Panc1 (cell line): ENCODE measurements around the gene CTDP1. TPM values are rescaled to one million over a fixed set of nuclear protein-coding genes. Genes with fewer than 3 reads are reported as not detected.

Source experiments
- ATAC-seq: fragments of 200-7000 bp; cut with Tn5 transposase; 2 replicates; pipeline ENCODE4 v1.9.1; 2020; ENCODE audit warnings: mild to moderate bottlenecking, moderate library complexity
- BruUV-seq: library from RNA; stranded (reverse); fragments of 400-500 nt; replicated peaks from 2 replicates; lab custom pipeline; 2021; lab: Mats Ljungman, UMichigan
- CTCF ChIA-PET: fragments of 300-600 bp; sonication (Branson Sonifier 250); formaldehyde crosslinking; loops from one replicate; lab custom pipeline; 2022; ENCODE audit warnings: antibody characterized with exemption; lab: Charles Lee
- POLR2A ChIA-PET: fragments of 300-600 bp; sonication (Branson Sonifier 250); formaldehyde crosslinking; loops from one replicate; lab custom pipeline; 2022; ENCODE audit warnings: antibody characterized with exemption; lab: Charles Lee
- DNase-seq: peaks from one replicate; pipeline ENCODE4 v3.0.0-alpha.2; 2010; ENCODE audit warnings: low read depth, low spot score
- H3K27ac ChIP-seq: 2 replicates; pipeline ENCODE4 v1.5.1; 2011; ENCODE audit warnings: mild to moderate bottlenecking, low read length, inconsistent platforms
- H3K27me3 ChIP-seq: fragments of 200-500 bp; sonication (Bioruptor generic); 2 replicates; pipeline ENCODE4 v1.6.0; 2014; ENCODE audit warnings: low read length, inconsistent platforms; ENCODE audit not compliant: control insufficient read depth, insufficient read depth
- H3K36me3 ChIP-seq: fragments of 200-500 bp; sonication (Bioruptor generic); 2 replicates; pipeline ENCODE4 v1.5.1; 2014; ENCODE audit warnings: inconsistent platforms, mild to moderate bottlenecking, low read length, moderate library complexity; ENCODE audit not compliant: control insufficient read depth, insufficient read depth
- H3K4me1 ChIP-seq: 2 replicates; pipeline ENCODE4 v1.5.1; 2011; ENCODE audit warnings: inconsistent platforms, mild to moderate bottlenecking, low read length, moderate library complexity; ENCODE audit not compliant: control insufficient read depth, insufficient read depth
- H3K4me3 ChIP-seq, 2 experiments: 2 replicates each; pipeline ENCODE4 v1.5.1; 2011 to 2012; ENCODE audit warnings: low read depth in 2 of 2, low read length in 2 of 2, mild to moderate bottlenecking in 2 of 2, inconsistent platforms in 1 of 2, moderate library complexity in 1 of 2
- H3K9me3 ChIP-seq: fragments of 200-500 bp; sonication (Bioruptor generic); 2 replicates; pipeline ENCODE4 v1.5.1; 2014; ENCODE audit warnings: low read depth, mild to moderate bottlenecking, inconsistent platforms, low read length, moderate library complexity; ENCODE audit not compliant: control insufficient read depth, insufficient read depth
- CTCF ChIP-seq: fragments of 450-650 bp; IDR thresholded peaks from 2 replicates; pipeline ENCODE4 v1.5.1; 2017; ENCODE audit warnings: mild to moderate bottlenecking
- POLR2AphosphoS5 ChIP-seq: IDR thresholded peaks from 2 replicates; pipeline ENCODE4 v1.6.1; 2012; ENCODE audit warnings: mild to moderate bottlenecking, low read depth, low read length, moderate library complexity
- REST ChIP-seq, 2 experiments: IDR thresholded peaks; 2 replicates each; pipeline ENCODE4 v1.6.1; 2011 to 2012; ENCODE audit warnings: low read depth in 2 of 2, control low read depth in 1 of 2, low read length in 1 of 2, mild to moderate bottlenecking in 1 of 2, moderate library complexity in 1 of 2; ENCODE audit not compliant: insufficient read depth in 1 of 2
- SIN3A ChIP-seq: IDR thresholded peaks from 2 replicates; pipeline ENCODE4 v1.6.1; 2012; ENCODE audit warnings: low read depth, mild to moderate bottlenecking, low read length, moderate library complexity, borderline replicate concordance; ENCODE audit not compliant: insufficient read depth
- TCF7L2 ChIP-seq: IDR thresholded peaks from 2 replicates; pipeline ENCODE4 v1.6.1; 2011; ENCODE audit warnings: mild to moderate bottlenecking, low read depth, low read length, inconsistent platforms
- in situ Hi-C: cut with HindIII; loops from 2 replicates; pipeline ENCODE4 v1.10.0; 2016; ENCODE audit warnings: low sequenced_read_pairs, low pct_unique_long_range_greater_than_20kb
- intact Hi-C: fragments of 100-400 bp; cut with micrococcal nuclease; formaldehyde crosslinking; loops from one replicate; pipeline ENCODE4 v1.10.0; 2022; ENCODE audit not compliant: unreplicated experiment
- total RNA-seq: library from RNA; stranded (reverse); gene quantifications from one replicate; pipeline ENCODE4 v1.2.1, GENCODE V29; 2021; ENCODE audit not compliant: unreplicated experiment

CTDP1 gene
- total RNA-seq, 1 experiment from 2014 or later: 52.8 TPM

- intact Hi-C loops: no loop called here
- H3K27me3 ChIP-seq: no peaks in the 10 kb centered on the region
- H3K4me3 ChIP-seq: no peak overlapping the region
- ChIA-PET CTCF (no interaction called here), POLR2A (no interaction called here)
- H3K4me1 ChIP-seq: no peaks in the 10 kb centered on the region
- TF ChIP-seq REST (IDR thresholded peaks at IDR 0.05; ENCODE audit: insufficient read depth in 1 of 2, low read depth in 2 of 2, low read length in 1 of 2) (no peak), SIN3A (no peak), CTCF (no peak), TCF7L2 (no peak), POLR2AphosphoS5 (no peak)
- no TSS peak for BruUV-seq
- no peaks in the 10 kb centered on the region; the same call in 1 of the 2 replicates for H3K9me3 ChIP-seq
- no peak overlapping the region for H3K27ac ChIP-seq
- peaks cover 4% of the 10 kb centered on the region; the same call in 1 of the 2 replicates for H3K36me3 ChIP-seq
- ATAC-seq (no peak), DNase-seq (no peak)
- in situ Hi-C loops: no loop called here
These were observed 44.9 kb downstream of the CTDP1 start for GRCh38 chr18:79724299-79725080.

GRCh38 chr18:79725486-79725885 lies 45.9 kb downstream of the CTDP1 start:
- Histone ChIP-seq H3K27me3 (no peaks in the 10 kb centered on the region), H3K36me3 (peaks cover 4% of the 10 kb centered on the region; the same call in 1 of the 2 replicates), H3K9me3 (no peaks in the 10 kb centered on the region; the same call in 1 of the 2 replicates), H3K27ac (no peak overlapping the region), H3K4me3 (no peak overlapping the region), H3K4me1 (no peaks in the 10 kb centered on the region)
- in situ Hi-C loops: no loop called here
- POLR2A ChIA-PET: no interaction called here
- intact Hi-C loops: no loop called here
- BruUV-seq: no TSS peak
- TF ChIP-seq SIN3A (no peak), POLR2AphosphoS5 (no peak), CTCF (no peak), TCF7L2 (no peak), REST (IDR thresholded peaks at IDR 0.05; ENCODE audit: insufficient read depth in 1 of 2, low read depth in 2 of 2, low read length in 1 of 2) (no peak)
- CTCF ChIA-PET: no interaction called here
- no peak for ATAC-seq
- DNase-seq: no peak
